Mesothelial cell of epicardium (in vitro differentiated cells): ENCODE results near the gene SCYGR4. TPM values are rescaled to one million over a fixed set of nuclear protein-coding genes. Genes with fewer than 3 reads are reported as not detected.

ENCODE experiments used
- DNase-seq, 2 experiments: peaks; one replicate each; pipeline ENCODE4 v3.0.0; 2021; ENCODE audit warnings: low spot score in 2 of 2; ENCODE audit not compliant: unreplicated experiment in 2 of 2
- H3K27ac Mint-ChIP-seq: 2 replicates; pipeline ENCODE4 v1.8.0; 2021; ENCODE audit warnings: mixed read lengths
- H3K27me3 Mint-ChIP-seq: 2 replicates; pipeline ENCODE4 v1.8.0; 2021; ENCODE audit warnings: low read depth, mixed read lengths
- H3K36me3 Mint-ChIP-seq: 2 replicates; pipeline ENCODE4 v1.8.0; 2021; ENCODE audit warnings: mixed read lengths
- H3K4me1 Mint-ChIP-seq: 2 replicates; pipeline ENCODE4 v1.8.0; 2021; ENCODE audit warnings: mixed read lengths
- H3K4me3 Mint-ChIP-seq: 2 replicates; pipeline ENCODE4 v1.8.0; 2021; ENCODE audit warnings: mild to moderate bottlenecking, moderate library complexity, mixed read lengths
- H3K9me3 Mint-ChIP-seq: 2 replicates; pipeline ENCODE4 v1.8.0; 2021; ENCODE audit warnings: mixed read lengths
- CTCF ChIP-seq: fragments of 200-600 bp; sonication (generic); IDR thresholded peaks from one replicate; pipeline ENCODE4 v1.5.0; 2021; ENCODE audit warnings: antibody characterized with exemption; ENCODE audit not compliant: unreplicated experiment
- total RNA-seq: library from RNA; stranded (reverse); gene quantifications from 3 replicates; pipeline ENCODE4 v1.2.1, GENCODE V29; 2021

Gene SCYGR4
- total RNA-seq, 1 donor from 2014 or later, result not detected

- no peak overlapping the region for H3K4me3 Mint-ChIP-seq
Observed at GRCh38 chr2:227608561-227609338, 8.5 kb upstream of the SCYGR4 start.

GRCh38 chr2:227610123-227610522, 7.2 kb upstream of the SCYGR4 start:
- TF ChIP-seq CTCF, result no peak
- Mint-ChIP-seq H3K27ac (no peak overlapping the region), H3K36me3 (no peaks in the 10 kb centered on the region), H3K4me3 (no peak overlapping the region), H3K9me3 (no peaks in the 10 kb centered on the region), H3K4me1 (no peaks in the 10 kb centered on the region), H3K27me3 (no peaks in the 10 kb centered on the region)
- no peak for DNase-seq

More at GRCh38 chr2:227608561-227609338, 8.5 kb upstream of the SCYGR4 start:
- no peaks in the 10 kb centered on the region for H3K36me3 Mint-ChIP-seq
- TF ChIP-seq CTCF, result no peak
- H3K27me3 Mint-ChIP-seq, result no peaks in the 10 kb centered on the region
- no peaks in the 10 kb centered on the region for H3K9me3 Mint-ChIP-seq
- H3K27ac Mint-ChIP-seq, result no peak overlapping the region
- no peaks in the 10 kb centered on the region for H3K4me1 Mint-ChIP-seq
- DNase-seq, result no peak

- TF ChIP-seq CTCF, result no peak
- H3K36me3 Mint-ChIP-seq, result no peaks in the 10 kb centered on the region
- no peaks in the 10 kb centered on the region for H3K9me3 Mint-ChIP-seq
- DNase-seq, result no peak
- H3K4me3 Mint-ChIP-seq, result no peak overlapping the region
- H3K27me3 Mint-ChIP-seq, result peaks cover 6% of the 10 kb centered on the region
- H3K27ac Mint-ChIP-seq, result no peak overlapping the region
- no peaks in the 10 kb centered on the region for H3K4me1 Mint-ChIP-seq
Observed at GRCh38 chr2:227612546-227613271, 4.6 kb upstream of the SCYGR4 start.

- Mint-ChIP-seq H3K4me1 (no peaks in the 10 kb centered on the region), H3K9me3 (no peaks in the 10 kb centered on the region), H3K36me3 (no peaks in the 10 kb centered on the region), H3K4me3 (no peak overlapping the region), H3K27me3 (peaks cover 6% of the 10 kb centered on the region), H3K27ac (no peak overlapping the region)
- TF ChIP-seq CTCF, result no peak
- no peak for DNase-seq
Observed at GRCh38 chr2:227613272-227613660, 4.0 kb upstream of the SCYGR4 start.

GRCh38 chr2:227614246-227614645, 3.1 kb upstream of the SCYGR4 start:
- no peak for DNase-seq
- H3K9me3 Mint-ChIP-seq, result no peaks in the 10 kb centered on the region
- no peaks in the 10 kb centered on the region for H3K36me3 Mint-ChIP-seq
- H3K27me3 Mint-ChIP-seq, result peaks cover 6% of the 10 kb centered on the region
- no peak overlapping the region for H3K4me3 Mint-ChIP-seq
- H3K4me1 Mint-ChIP-seq, result no peaks in the 10 kb centered on the region
- no peak overlapping the region for H3K27ac Mint-ChIP-seq
- TF ChIP-seq CTCF, result no peak
